Fibroblast of lung (primary cell): Measurements from ENCODE around the gene REEP5.

Experiments
- CTCF ChIP-seq, 2 donors: IDR thresholded peaks in 1 of 2; conservative IDR thresholded peaks in 1 of 2; 1 replicate in 1 of 2; 2 replicates in 1 of 2; pipeline ENCODE4 v1.5.1; 2011 to 2012; ENCODE audit warnings: low read length in 2 of 2, control low read depth in 1 of 2, inconsistent platforms in 1 of 2, low read depth in 1 of 2, mild to moderate bottlenecking in 1 of 2
- EZH2 ChIP-seq: IDR thresholded peaks from 2 replicates; pipeline ENCODE4 v1.5.1; 2012; ENCODE audit warnings: low read length, control low read depth, mild to moderate bottlenecking; ENCODE audit errors: missing control alignments

DNA sequence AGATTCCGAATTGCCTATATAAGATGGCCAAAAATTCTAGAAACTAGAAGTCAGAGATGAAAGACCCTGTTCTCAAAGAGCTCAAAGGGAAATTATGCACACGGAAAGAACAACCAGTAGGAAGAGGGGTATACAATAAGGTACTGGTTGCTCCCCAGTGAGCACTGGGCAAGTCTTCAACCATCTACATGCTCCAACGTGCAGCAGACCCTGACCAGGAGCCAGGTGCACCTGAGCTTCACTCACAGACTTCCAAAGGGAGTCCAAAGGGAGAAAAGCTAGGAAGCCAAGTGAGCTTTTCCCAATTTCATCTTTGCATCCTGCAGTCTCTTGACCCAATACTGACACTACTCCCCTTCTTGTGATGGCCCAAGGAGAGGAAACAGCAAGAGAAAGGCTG, 3.9 kb downstream of the REEP5 start:
- TF ChIP-seq CTCF (conservative IDR thresholded peaks at IDR 0.05 in 1 of 2, IDR thresholded peaks at IDR 0.05 in 1 of 2; ENCODE audit: low read depth in 1 of 2, low read length in 2 of 2) (no peak), EZH2 (no peak)
